Kidney (tissue), 14 donors: Measurements from ENCODE around the gene CLMP. TPM values are rescaled to one million over a fixed set of nuclear protein-coding genes. Genes with fewer than 3 reads are reported as not detected.

Experiments
- DNase-seq, 5 donors: peaks; one replicate each; pipeline ENCODE4 v3.0.0-alpha.2; 2013 to 2020
- FAIRE-seq: peaks from 2 replicates; lab custom pipeline; 2012; peaks lifted over from hg19 to GRCh38; lab: Jason Lieb, UNC
- H3K27ac ChIP-seq, 2 donors: one replicate each; pipeline ENCODE4 v1.7.0; 2013; ENCODE audit warnings: low read depth in 2 of 2, low read length in 2 of 2, inconsistent platforms in 1 of 2
- H3K27me3 ChIP-seq: one replicate; pipeline ENCODE4 v1.7.1; 2013; ENCODE audit warnings: low read length, inconsistent platforms; ENCODE audit not compliant: control insufficient read depth, insufficient read depth
- H3K36me3 ChIP-seq, 3 donors: one replicate each; pipeline versions ENCODE4 v1.7.0 to v1.7.1; 2013; ENCODE audit warnings: low read length in 3 of 3, control low read depth in 1 of 3, inconsistent platforms in 1 of 3; ENCODE audit not compliant: insufficient read depth in 3 of 3, control insufficient read depth in 2 of 3
- H3K4me1 ChIP-seq, 3 donors: one replicate each; pipeline versions ENCODE4 v1.7.0 to v1.7.1; 2013; ENCODE audit warnings: low read length in 3 of 3, inconsistent platforms in 1 of 3, low read depth in 1 of 3; ENCODE audit not compliant: control insufficient read depth in 2 of 3, insufficient read depth in 2 of 3
- H3K4me3 ChIP-seq, 3 donors: one replicate each; pipeline versions ENCODE4 v1.7.0 to v1.8.1; 2013; ENCODE audit warnings: low read length in 3 of 3, control low read depth in 1 of 3, inconsistent platforms in 1 of 3
- H3K9ac ChIP-seq, 3 donors: one replicate each; pipeline versions ENCODE4 v1.7.0 to v1.7.1; 2013; ENCODE audit warnings: low read length in 3 of 3, control low read depth in 1 of 3, inconsistent platforms in 1 of 3
- H3K9me3 ChIP-seq, 3 donors: one replicate each; pipeline versions ENCODE4 v1.7.0 to v1.7.1; 2013; ENCODE audit warnings: low read length in 3 of 3, control low read depth in 1 of 3, inconsistent platforms in 1 of 3; ENCODE audit not compliant: control insufficient read depth in 2 of 3, insufficient read depth in 1 of 3
- CTCF ChIP-seq: IDR thresholded peaks from 3 replicates; pipeline ENCODE4 v1.5.1; 2012; ENCODE audit warnings: mild to moderate bottlenecking, moderate library complexity, borderline replicate concordance; ENCODE audit not compliant: insufficient read depth; ENCODE audit errors: extremely low read depth
- intact Hi-C: fragments of 100-400 bp; cut with DNase I; formaldehyde crosslinking; loops from one replicate; pipeline ENCODE4 v1.11.1; 2022
- polyA plus RNA-seq: library from polyadenylated mRNA; stranded (reverse); fragments of 350-450 nt; fragmentation: Illumina TruSeq; extraction: RNeasy Lipid Tissue Mini Kit (QIAGEN cat#74804); gene quantifications from one replicate; pipeline ENCODE4 v1.2.3, GENCODE V29; 2014; ENCODE audit warnings: low read depth, low replicate concordance; ENCODE audit not compliant: insufficient read depth
- total RNA-seq: library from RNA; stranded (reverse); fragmentation: NEBNext Ultra II Directional; extraction: Animal tissue kit (Norgen Biotek cat#: 25700); gene quantifications from one replicate; pipeline ENCODE4 v1.2.1, GENCODE V29; 2021
- donor health status: control.
- donor health status: control.
- donor health status: control.
- donor health status: control.
- donor health status: control.
- donor health status: DM: yes; HTN: yes; CAD: no.
- donor health status: Normal renal cell carcinoma (clear cell type).

Gene CLMP
- total and polyA plus RNA-seq, 2 donors from 2014 or later, result 1.2 to 6.8 TPM

GRCh38 chr11:123057661-123058305, 137.3 kb downstream of the CLMP start:
- no peak for FAIRE-seq
- peaks cover 36 to 56% (median 41%) of the 10 kb centered on the region in 3 donors for H3K36me3 ChIP-seq
- no peak for DNase-seq
- no peaks in the 10 kb centered on the region for H3K9me3 ChIP-seq
- no peak overlapping the region for H3K9ac ChIP-seq
- no peaks in the 10 kb centered on the region for H3K27me3 ChIP-seq
- H3K4me3 ChIP-seq, result peak overlapping the region in 1 of 3 donors; percentile 97
- TF ChIP-seq CTCF, result no peak
- no peak overlapping the region for H3K27ac ChIP-seq
- peaks cover 14 to 28% (median 21%) of the 10 kb centered on the region in 3 donors for H3K4me1 ChIP-seq
- intact Hi-C loops, result no loop called here

GRCh38 chr11:123056835-123057491, 138.1 kb downstream of the CLMP start:
- Histone ChIP-seq H3K9ac (no peak overlapping the region), H3K36me3 (peaks cover 36 to 56% (median 41%) of the 10 kb centered on the region in 3 donors), H3K4me3 (peak overlapping the region in 1 of 3 donors; percentile 0), H3K27ac (no peak overlapping the region), H3K4me1 (peaks cover 14 to 28% (median 21%) of the 10 kb centered on the region in 3 donors), H3K27me3 (no peaks in the 10 kb centered on the region), H3K9me3 (no peaks in the 10 kb centered on the region)
- DNase-seq (no peak), FAIRE-seq (no peak)
- intact Hi-C loops, result no loop called here
- no peak for TF ChIP-seq CTCF

GRCh38 chr11:123055191-123055901, 139.7 kb downstream of the CLMP start:
- H3K4me1 ChIP-seq, result peaks cover 14 to 28% (median 21%) of the 10 kb centered on the region in 3 donors
- no peaks in the 10 kb centered on the region for H3K27me3 ChIP-seq
- H3K9me3 ChIP-seq, result no peaks in the 10 kb centered on the region
- FAIRE-seq (no peak), DNase-seq (no peak)
- peaks cover 30 to 47% (median 35%) of the 10 kb centered on the region in 3 donors for H3K36me3 ChIP-seq
- H3K9ac ChIP-seq, result no peak overlapping the region
- H3K4me3 ChIP-seq, result no peak overlapping the region
- H3K27ac ChIP-seq, result no peak overlapping the region
- intact Hi-C loops, result no loop called here
- TF ChIP-seq CTCF, result no peak
